Fibroblast of the aortic adventitia (primary cell): Measurements from ENCODE around the gene NACC1. TPM values are rescaled to one million over a fixed set of nuclear protein-coding genes. Genes with fewer than 3 reads are reported as not detected.

Experiments
- DNase-seq: peaks from one replicate; pipeline ENCODE4 v3.0.0-alpha.2; 2010; ENCODE audit warnings: low read depth
- H3K4me3 ChIP-seq: 2 replicates; pipeline ENCODE4 v1.5.1; 2011; ENCODE audit warnings: low read depth, mild to moderate bottlenecking, control low read depth, low read length, moderate library complexity
- total RNA-seq: library from RNA; depleted of rRNA; stranded (reverse); fragments of >200 nt; gene quantifications from 2 replicates; pipeline ENCODE4 v1.2.3, GENCODE V29; 2012; ENCODE audit warnings: low replicate concordance
- TF ChIP-seq, protein P1 (sequence below): IDR thresholded peaks from 2 replicates; pipeline ENCODE4 v1.5.1; 2011; ENCODE audit warnings: mild to moderate bottlenecking, low read length, control low read depth, inconsistent platforms; ENCODE audit not compliant: insufficient read depth

Gene NACC1
- total RNA-seq, 1 donor, result 51.2 TPM

DNA sequence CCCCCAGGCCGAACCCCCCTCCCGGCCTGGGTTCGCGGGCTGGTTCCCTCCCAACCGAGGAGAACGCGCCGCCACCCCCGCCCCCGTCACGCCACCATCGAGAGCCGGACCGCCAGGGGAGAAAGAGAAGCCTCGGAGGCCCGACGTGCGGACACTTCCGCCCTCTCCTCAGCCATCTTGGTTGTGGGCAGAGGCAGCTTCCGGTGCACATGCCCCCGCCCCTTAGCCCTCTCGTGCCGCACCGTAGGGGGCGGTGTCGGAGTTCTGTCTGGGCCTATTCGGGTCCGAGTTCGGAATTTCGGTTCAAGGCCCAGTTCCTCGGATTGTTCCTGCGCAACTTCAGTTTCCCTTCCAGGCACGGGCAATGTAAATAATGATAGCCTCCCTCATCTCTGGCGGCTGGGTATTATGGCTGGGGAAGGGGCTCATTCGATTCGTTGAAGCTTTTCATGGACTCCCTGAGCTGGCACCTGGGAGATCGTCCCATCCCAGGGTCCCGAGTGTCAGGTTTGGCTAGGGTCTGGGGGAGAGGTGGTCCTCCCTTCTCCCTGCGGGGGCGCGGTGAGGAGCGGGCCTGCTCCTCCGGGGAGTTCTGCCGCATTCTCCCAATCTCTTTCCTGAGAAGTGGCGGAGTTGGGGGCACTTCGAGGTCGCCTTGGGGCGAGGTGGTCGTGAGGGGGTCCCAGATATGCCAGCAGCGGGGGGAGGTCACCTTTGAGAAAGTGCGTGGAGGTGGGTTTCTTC is 32.3 kb downstream of the NACC1 start, which contains the start of the genes IER2 and STX10:
IER2 (plus strand) TSS at position 225 of the 744 bp plus-strand sequence. CDS start 2,776 bp downstream, outside the sequence.
STX10 (minus strand) TSS at position 189 of the 744 bp plus-strand sequence. CDS start 202 bp downstream, outside the sequence.
- DNase-seq, result peak; percentile 94
- H3K4me3 ChIP-seq, result peak within 1 kb of the TSS; percentile 98
- TF ChIP-seq, protein P1, sequence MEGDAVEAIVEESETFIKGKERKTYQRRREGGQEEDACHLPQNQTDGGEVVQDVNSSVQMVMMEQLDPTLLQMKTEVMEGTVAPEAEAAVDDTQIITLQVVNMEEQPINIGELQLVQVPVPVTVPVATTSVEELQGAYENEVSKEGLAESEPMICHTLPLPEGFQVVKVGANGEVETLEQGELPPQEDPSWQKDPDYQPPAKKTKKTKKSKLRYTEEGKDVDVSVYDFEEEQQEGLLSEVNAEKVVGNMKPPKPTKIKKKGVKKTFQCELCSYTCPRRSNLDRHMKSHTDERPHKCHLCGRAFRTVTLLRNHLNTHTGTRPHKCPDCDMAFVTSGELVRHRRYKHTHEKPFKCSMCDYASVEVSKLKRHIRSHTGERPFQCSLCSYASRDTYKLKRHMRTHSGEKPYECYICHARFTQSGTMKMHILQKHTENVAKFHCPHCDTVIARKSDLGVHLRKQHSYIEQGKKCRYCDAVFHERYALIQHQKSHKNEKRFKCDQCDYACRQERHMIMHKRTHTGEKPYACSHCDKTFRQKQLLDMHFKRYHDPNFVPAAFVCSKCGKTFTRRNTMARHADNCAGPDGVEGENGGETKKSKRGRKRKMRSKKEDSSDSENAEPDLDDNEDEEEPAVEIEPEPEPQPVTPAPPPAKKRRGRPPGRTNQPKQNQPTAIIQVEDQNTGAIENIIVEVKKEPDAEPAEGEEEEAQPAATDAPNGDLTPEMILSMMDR, result peak; percentile 64

DNA sequence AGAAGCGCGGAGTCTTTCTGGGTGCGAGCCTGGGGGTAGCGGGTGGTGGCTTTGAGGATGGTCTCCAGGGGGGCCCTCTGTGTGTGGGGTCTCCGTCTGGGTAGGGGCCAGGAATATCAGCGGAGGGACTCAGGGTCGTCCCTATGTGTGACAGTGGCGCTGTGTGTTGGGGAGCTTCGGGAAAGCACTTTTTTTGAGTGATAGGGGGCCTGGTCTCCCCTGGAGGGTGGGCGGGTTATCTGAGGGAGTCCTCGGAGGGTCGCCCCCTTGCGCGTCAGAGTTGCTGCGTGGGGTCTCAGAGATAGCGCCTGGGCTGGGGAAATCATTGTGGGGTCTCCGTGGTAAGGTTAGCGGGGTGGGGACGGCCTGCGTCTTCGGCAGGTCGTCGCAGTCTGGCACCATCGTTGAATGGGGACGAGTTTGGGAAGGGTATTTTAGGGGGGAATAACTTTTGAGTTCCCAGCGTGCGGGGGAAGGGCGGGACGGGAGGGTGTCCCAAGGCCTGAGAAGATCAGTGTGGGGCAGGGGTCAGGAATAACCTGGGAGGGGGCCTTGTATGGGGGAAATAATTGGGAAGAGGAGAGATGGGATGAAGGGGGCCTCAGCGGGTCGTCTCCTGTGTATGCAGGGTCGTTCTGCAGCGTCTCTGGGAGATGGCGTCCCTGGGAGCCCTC is 33.0 kb downstream of the NACC1 start:
- DNase-seq, result no peak
- peak overlapping the region; percentile 98 for H3K4me3 ChIP-seq
- TF ChIP-seq, protein P1, result no peak

DNA sequence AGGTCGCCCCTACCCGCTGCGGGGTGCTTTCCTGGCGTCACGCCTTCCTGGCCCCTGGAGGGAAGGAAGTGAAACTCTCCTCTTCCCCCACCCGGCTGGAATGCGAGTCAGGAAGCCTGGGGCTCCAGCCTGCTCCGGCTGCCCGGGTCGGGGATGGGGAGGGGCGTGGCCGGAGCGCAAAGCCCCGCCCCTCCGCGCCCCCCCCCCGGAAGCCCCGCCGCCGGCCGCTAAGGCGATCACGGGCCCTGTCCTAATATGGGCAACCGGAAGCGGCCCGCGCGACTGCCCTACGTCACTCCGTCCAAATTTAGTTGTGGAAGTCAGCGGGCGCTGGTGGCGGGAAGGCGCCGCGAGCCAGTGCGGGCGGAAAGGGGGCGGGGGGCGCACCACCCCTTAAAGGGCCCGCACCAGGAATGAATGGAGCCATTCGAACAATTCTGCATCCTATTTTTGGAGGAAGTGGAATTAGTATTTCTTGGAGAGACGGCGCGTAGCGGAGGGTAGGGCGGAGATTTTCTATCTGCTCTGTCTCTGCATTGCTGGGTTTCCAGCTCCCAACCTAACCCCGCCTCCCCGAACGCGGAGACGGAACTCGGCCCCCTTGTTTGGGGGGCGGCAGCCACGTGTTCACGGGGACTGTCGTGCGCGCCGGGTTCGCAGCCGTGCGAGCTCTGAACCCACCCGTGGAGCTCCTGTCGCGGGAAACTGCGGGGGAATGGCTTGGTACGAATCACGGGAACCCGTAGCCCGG is 33.7 kb downstream of the NACC1 start:
- DNase-seq, result peak; percentile 97
- TF ChIP-seq, protein P1, result peak; percentile 31
- peak overlapping the region; percentile 98 for H3K4me3 ChIP-seq

DNA sequence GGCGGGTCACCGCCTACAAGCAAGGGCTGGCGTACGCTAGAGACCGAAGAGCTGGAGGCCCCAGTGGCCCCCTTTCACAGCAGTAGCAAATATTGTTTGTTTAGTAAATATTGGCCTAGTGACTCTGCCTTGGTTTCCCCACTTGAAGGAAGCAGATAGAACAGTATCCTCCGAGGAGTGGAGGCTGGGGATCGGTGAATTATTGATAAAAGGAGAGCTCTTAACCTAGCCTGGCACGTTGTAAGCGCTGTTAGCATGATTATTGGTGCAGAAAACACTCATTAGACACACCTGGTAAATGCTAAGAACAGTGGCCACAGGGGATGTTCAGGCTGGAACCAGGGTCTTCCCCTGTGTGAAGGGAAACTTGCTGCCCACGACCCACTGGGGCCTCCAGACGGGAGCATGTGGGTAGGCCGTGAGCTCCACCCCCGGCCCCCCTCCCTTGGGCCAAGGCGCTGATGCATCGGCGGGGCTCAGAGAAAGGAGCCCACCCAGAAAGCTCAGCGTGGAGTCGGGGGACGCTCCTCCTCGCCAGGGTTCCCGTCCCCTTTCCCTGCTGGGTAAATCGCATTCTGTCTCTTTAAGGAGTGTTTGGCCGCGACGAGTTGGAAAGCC is 34.4 kb downstream of the NACC1 start:
- DNase-seq, result no peak
- TF ChIP-seq, protein P1, result no peak
- H3K4me3 ChIP-seq, result peak overlapping the region; percentile 94

DNA sequence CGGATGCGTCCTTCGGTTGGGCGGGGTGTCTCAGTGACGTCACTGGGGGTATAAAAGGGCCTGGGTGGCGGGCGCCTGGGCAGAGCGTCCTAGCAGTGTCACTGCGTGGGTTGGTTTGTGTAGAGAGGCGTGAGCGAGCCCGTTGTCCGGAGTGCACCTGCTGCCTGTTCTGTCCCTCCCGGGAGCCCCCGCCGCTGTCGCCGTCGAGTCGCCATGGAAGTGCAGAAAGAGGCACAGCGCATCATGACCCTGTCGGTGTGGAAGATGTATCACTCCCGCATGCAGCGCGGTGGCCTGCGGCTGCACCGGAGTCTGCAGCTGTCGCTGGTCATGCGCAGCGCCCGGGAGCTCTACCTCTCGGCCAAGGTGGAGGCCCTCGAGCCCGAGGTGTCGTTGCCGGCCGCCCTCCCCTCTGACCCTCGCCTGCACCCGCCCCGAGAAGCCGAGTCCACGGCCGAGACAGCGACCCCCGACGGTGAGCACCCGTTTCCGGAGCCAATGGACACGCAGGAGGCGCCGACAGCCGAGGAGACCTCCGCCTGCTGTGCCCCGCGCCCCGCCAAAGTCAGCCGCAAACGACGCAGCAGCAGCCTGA is 35.0 kb downstream of the NACC1 start:
- peak; percentile 96 for DNase-seq
- H3K4me3 ChIP-seq, result peak overlapping the region; percentile 94
- TF ChIP-seq, protein P1, result no peak
